Cardiac muscle cell (in vitro differentiated cells and primary cell): ENCODE results near the gene PMPCA. TPM values are rescaled to one million over a fixed set of nuclear protein-coding genes. Genes with fewer than 3 reads are reported as not detected.

Experiments
- DNase-seq, 2 donors: peaks; one replicate each; pipeline versions ENCODE4 v3.0.0 to v3.0.0-alpha.2; 2010 to 2017; ENCODE audit warnings: low read depth in 1 of 2, low spot score in 1 of 2
- H3K27ac ChIP-seq: fragments of 200-600 bp; sonication (generic); 2 replicates; pipeline ENCODE4 v1.5.1; 2016
- H3K27me3 ChIP-seq: fragments of 200-600 bp; sonication (generic); 2 replicates; pipeline ENCODE4 v1.6.0; 2016; ENCODE audit warnings: control low read depth
- H3K36me3 ChIP-seq: fragments of 200-600 bp; sonication (generic); 2 replicates; pipeline ENCODE4 v1.5.1; 2016; ENCODE audit warnings: control low read depth
- H3K4me1 ChIP-seq: fragments of 200-600 bp; sonication (generic); 2 replicates; pipeline ENCODE4 v1.8.1; 2017; ENCODE audit warnings: low read depth, mild to moderate bottlenecking, mixed run types
- H3K4me3 ChIP-seq: fragments of 200-600 bp; sonication (generic); 2 replicates; pipeline ENCODE4 v1.5.1; 2016; ENCODE audit warnings: mild to moderate bottlenecking
- H3K9me3 ChIP-seq: fragments of 200-600 bp; sonication (generic); 2 replicates; pipeline ENCODE4 v1.5.1; 2017; ENCODE audit warnings: low read depth, mild to moderate bottlenecking, control low read depth
- polyA plus RNA-seq: library from polyadenylated mRNA; unstranded; fragments of >200 nt; fragmentation: Nextera tagmentation; extraction: Ambion mirVana; gene quantifications from 2 replicates; pipeline ENCODE4 v1.2.1, GENCODE V29; 2016
- total RNA-seq: library from RNA; depleted of rRNA; stranded (reverse); fragments of >200 nt; gene quantifications from 2 replicates; pipeline ENCODE4 v1.2.3, GENCODE V29; 2016
- TF ChIP-seq, protein P1 (sequence below): IDR thresholded peaks from 2 replicates; pipeline ENCODE4 v1.5.1; 2012; ENCODE audit warnings: low read depth, mild to moderate bottlenecking, low read length

The PMPCA gene
- total and polyA plus RNA-seq, 2 experiments from 2014 or later, result 74.5 to 128 TPM

DNA sequence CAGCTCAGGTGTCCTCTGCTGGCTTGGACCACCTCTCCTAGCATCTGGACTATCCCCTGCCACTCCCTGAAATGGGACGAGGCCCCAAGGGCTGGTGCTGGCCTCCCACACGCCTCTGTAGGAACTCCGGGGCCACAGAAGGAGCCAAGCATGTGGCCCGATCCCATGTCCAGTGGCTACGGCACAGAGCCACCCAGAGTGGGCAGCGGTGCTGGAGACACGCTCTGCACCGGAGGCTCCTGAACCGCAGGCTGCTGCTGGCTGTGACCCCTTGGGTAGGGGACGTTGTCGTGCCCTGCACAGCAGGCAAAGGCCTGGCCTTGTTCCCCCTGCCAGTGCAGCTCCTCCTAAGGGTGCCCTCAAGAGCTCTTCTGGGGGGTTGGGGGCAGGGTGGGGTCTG, 30.6 kb upstream of the PMPCA start:
- H3K9me3 ChIP-seq, result no peaks in the 10 kb centered on the region
- TF ChIP-seq, protein P1, sequence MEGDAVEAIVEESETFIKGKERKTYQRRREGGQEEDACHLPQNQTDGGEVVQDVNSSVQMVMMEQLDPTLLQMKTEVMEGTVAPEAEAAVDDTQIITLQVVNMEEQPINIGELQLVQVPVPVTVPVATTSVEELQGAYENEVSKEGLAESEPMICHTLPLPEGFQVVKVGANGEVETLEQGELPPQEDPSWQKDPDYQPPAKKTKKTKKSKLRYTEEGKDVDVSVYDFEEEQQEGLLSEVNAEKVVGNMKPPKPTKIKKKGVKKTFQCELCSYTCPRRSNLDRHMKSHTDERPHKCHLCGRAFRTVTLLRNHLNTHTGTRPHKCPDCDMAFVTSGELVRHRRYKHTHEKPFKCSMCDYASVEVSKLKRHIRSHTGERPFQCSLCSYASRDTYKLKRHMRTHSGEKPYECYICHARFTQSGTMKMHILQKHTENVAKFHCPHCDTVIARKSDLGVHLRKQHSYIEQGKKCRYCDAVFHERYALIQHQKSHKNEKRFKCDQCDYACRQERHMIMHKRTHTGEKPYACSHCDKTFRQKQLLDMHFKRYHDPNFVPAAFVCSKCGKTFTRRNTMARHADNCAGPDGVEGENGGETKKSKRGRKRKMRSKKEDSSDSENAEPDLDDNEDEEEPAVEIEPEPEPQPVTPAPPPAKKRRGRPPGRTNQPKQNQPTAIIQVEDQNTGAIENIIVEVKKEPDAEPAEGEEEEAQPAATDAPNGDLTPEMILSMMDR, result no peak
- H3K4me1 ChIP-seq, result no peaks in the 10 kb centered on the region
- no peak overlapping the region for H3K27ac ChIP-seq
- no peak overlapping the region for H3K4me3 ChIP-seq
- H3K36me3 ChIP-seq, result peaks cover 6% of the 10 kb centered on the region
- no peak for DNase-seq
- no peaks in the 10 kb centered on the region for H3K27me3 ChIP-seq

DNA sequence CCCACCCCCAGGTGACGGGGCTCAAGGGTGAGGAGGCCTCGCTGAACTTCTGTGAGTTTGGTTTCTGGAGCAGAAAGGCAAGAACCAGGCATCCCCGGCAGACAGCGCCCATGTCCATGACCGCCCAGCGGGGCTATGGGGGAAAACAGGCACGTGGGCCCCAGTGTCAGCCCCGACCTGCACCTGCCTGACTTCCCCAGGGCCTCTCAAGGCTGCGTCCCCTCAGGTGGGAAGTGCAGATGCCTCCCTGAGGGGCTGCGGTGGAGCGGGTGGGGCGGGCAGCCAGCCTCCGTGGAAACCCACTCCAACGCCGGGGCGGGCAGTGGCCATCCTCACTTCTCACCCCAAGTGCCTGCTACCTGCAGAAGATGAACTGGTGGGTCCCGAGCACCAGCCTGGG, 30.1 kb upstream of the PMPCA start:
- TF ChIP-seq, protein P1, result no peak
- H3K9me3 ChIP-seq, result no peaks in the 10 kb centered on the region
- H3K36me3 ChIP-seq, result peaks cover 4% of the 10 kb centered on the region
- no peaks in the 10 kb centered on the region for H3K4me1 ChIP-seq
- H3K27ac ChIP-seq, result no peak overlapping the region
- no peak for DNase-seq
- H3K27me3 ChIP-seq, result no peaks in the 10 kb centered on the region
- H3K4me3 ChIP-seq, result no peak overlapping the region

DNA sequence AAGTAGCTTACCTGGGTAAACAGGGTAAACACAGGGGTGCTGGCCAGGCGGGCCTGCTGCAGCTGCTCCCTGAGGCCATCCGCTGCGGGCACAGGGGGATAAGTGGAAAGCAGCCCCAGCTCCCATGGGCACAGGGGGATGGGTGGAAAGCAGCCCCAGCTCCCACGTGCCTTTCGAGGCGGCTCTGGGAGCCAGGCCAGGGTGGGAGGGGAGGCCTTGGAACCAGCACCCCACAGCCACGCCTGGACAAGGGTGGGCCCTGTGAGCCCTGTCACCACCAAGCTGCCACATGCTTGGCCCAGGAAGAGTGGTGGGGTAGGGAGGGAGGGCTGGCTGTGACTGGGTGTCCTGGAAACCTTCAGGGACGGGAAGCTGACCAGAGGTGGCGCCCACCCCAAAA, 29.1 kb upstream of the PMPCA start:
- Histone ChIP-seq H3K27ac (no peak overlapping the region), H3K36me3 (peaks cover 3% of the 10 kb centered on the region)

DNA sequence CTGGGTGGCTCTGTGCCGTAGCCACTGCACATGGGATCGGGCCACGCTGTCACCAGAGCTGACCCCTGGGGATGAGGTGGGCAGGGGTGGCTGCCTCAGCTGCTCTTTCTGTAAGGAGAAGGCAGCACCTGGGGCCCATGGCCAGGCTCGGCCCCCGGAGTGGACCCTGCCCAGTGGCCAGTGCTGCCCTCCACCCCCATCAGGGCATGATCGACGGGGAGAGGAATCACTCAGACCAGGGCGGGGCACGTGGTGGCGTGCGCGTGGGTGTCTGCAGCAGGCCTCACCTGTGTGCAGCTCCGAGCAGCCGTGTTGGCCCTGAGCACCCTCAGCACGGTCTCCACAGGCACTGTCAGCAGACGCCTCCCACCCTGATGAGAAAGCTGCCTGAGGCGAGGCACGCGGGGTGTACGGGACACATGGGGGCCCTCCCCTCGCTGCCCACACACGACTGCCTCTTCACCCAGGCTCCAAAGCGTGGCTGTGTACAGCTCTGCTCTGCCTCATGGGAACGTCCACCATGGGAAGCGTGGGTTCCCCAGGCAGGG, 28.4 kb upstream of the PMPCA start:
- no peak overlapping the region for H3K27ac ChIP-seq

More for the DNA sequence above, 29.1 kb upstream of the PMPCA start:
- TF ChIP-seq, protein P1, result no peak
- DNase-seq, result no peak
- Histone ChIP-seq H3K4me1 (no peaks in the 10 kb centered on the region), H3K4me3 (no peak overlapping the region), H3K9me3 (no peaks in the 10 kb centered on the region), H3K27me3 (no peaks in the 10 kb centered on the region)

DNA sequence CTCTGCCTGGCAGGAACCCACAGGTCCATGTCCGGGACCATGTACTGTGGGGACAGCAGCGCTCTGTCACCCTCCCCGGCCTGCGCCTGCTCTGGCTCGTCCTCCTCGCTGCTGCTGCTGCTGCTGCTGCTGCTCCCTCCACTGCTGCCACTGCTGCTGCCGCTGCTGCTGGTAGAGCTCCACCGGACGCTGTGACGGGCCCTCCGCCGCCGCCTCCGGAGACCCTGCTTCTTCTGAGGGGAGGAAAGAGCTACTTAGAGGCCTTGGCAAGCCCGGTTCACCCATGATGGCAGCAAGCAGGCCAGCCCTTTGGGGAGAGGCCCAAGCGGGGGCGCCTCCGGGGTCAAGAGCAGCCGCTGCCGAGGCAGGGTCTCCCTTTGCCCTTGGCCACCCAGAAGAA, 27.0 kb upstream of the PMPCA start:
- H3K36me3 ChIP-seq, result peaks cover 8% of the 10 kb centered on the region
- no peak overlapping the region for H3K27ac ChIP-seq
- no peak for DNase-seq
- no peaks in the 10 kb centered on the region for H3K9me3 ChIP-seq
- H3K4me1 ChIP-seq, result no peaks in the 10 kb centered on the region
- no peaks in the 10 kb centered on the region for H3K27me3 ChIP-seq
- H3K4me3 ChIP-seq, result no peak overlapping the region
- TF ChIP-seq, protein P1, result no peak

More for the DNA sequence above, 28.4 kb upstream of the PMPCA start:
- H3K9me3 ChIP-seq, result no peaks in the 10 kb centered on the region
- no peaks in the 10 kb centered on the region for H3K4me1 ChIP-seq
- no peaks in the 10 kb centered on the region for H3K27me3 ChIP-seq
- TF ChIP-seq, protein P1, result no peak
- DNase-seq, result no peak
- no peak overlapping the region for H3K4me3 ChIP-seq
- peaks cover 3% of the 10 kb centered on the region for H3K36me3 ChIP-seq
